Activated CD4-positive, alpha-beta memory T cell treated with anti-CD3 and anti-CD28 coated beads for 36 hours (primary cell): Measurements from ENCODE around the gene GSC2. TPM values are rescaled to one million over a fixed set of nuclear protein-coding genes. Genes with fewer than 3 reads are reported as not detected.

Experiments used
- total RNA-seq, 2 experiments: library from RNA; stranded (reverse); gene quantifications; one replicate each; pipeline ENCODE4 v1.2.3, GENCODE V29; 2021

The GSC2 gene
- total RNA-seq, 2 experiments from 2014 or later = not detected

Other genes with a start within 250 kb of the GSC2 start
- gene DGCR6, start 244.0 kb downstream of the GSC2 start, total RNA-seq = under 1 TPM; 0.80 to 0.95 TPM
- gene PRODH, start 214.0 kb downstream of the GSC2 start, total RNA-seq = under 1 TPM in 1 of 2 experiments, not detected in 1; 0.56 TPM
- gene DGCR2, start 27.9 kb downstream of the GSC2 start, total RNA-seq = 10 to 100 TPM; 17.4 to 17.6 TPM
- not detected for gene TSSK2, start 19.0 kb downstream of the GSC2 start, total RNA-seq
- 10 to 100 TPM; 13.7 to 15.5 TPM for gene ESS2, start 5.6 kb downstream of the GSC2 start, total RNA-seq
- 10 to 100 TPM; 62.9 to 67.4 TPM for gene SLC25A1, start 28.4 kb upstream of the GSC2 start, total RNA-seq
- gene CLTCL1, start 141.4 kb upstream of the GSC2 start, total RNA-seq = 1 to 10 TPM; 1.1 to 1.6 TPM